Activated CD8-positive, alpha-beta T cell treated with anti-CD3 and anti-CD28 coated beads for 36 hours (primary cell): ENCODE data around the gene ZDHHC5. TPM values are rescaled to one million over a fixed set of nuclear protein-coding genes. Genes with fewer than 3 reads are reported as not detected.

Source experiments
- ATAC-seq: fragments of 200-7000 bp; cut with Tn5 transposase; one replicate; pipeline ENCODE4 v1.10.0; 2021; ENCODE audit warnings: mild to moderate bottlenecking, moderate library complexity
- CTCF ChIA-PET: fragments of 350-600 bp; sonication (Branson Sonifier 250); formaldehyde crosslinking; loops from one replicate; lab custom pipeline; 2021; ENCODE audit warnings: antibody characterized with exemption; lab: Charles Lee
- POLR2A ChIA-PET: fragments of 350-600 bp; sonication (Branson Sonifier 250); formaldehyde crosslinking; loops from one replicate; lab custom pipeline; 2021; ENCODE audit warnings: antibody characterized with exemption; lab: Charles Lee
- DNase-seq: peaks from one replicate; pipeline ENCODE4 v3.0.0-alpha.2; 2020
- H3K27ac Mint-ChIP-seq: one replicate; pipeline ENCODE4 v1.8.0; 2021; ENCODE audit warnings: mild to moderate bottlenecking, mixed read lengths
- H3K27me3 Mint-ChIP-seq: one replicate; pipeline ENCODE4 v1.8.0; 2021; ENCODE audit warnings: mixed read lengths
- H3K36me3 Mint-ChIP-seq: one replicate; pipeline ENCODE4 v1.8.0; 2021; ENCODE audit warnings: low read depth, mixed read lengths
- H3K4me1 Mint-ChIP-seq: one replicate; pipeline ENCODE4 v1.8.0; 2021; ENCODE audit warnings: low read depth, mixed read lengths
- H3K4me3 Mint-ChIP-seq: one replicate; pipeline ENCODE4 v1.8.0; 2021; ENCODE audit warnings: mild to moderate bottlenecking, moderate library complexity, mixed read lengths
- H3K9me3 Mint-ChIP-seq: one replicate; pipeline ENCODE4 v1.8.0; 2021; ENCODE audit warnings: mixed read lengths
- CTCF ChIP-seq: fragments of 200-600 bp; IDR thresholded peaks from one replicate; pipeline ENCODE4 v1.8.0; 2022; ENCODE audit warnings: antibody characterized with exemption, mild to moderate bottlenecking
- intact Hi-C: fragments of 100-400 bp; cut with micrococcal nuclease; formaldehyde crosslinking; loops from one replicate; pipeline ENCODE4 v1.10.0; 2022
- total RNA-seq, 2 experiments: library from RNA; stranded (reverse); gene quantifications; one replicate each; pipeline ENCODE4 v1.2.3, GENCODE V29; 2021

Gene ZDHHC5
- total RNA-seq, 2 experiments from 2014 or later = 53.7 to 54.8 TPM

DNA sequence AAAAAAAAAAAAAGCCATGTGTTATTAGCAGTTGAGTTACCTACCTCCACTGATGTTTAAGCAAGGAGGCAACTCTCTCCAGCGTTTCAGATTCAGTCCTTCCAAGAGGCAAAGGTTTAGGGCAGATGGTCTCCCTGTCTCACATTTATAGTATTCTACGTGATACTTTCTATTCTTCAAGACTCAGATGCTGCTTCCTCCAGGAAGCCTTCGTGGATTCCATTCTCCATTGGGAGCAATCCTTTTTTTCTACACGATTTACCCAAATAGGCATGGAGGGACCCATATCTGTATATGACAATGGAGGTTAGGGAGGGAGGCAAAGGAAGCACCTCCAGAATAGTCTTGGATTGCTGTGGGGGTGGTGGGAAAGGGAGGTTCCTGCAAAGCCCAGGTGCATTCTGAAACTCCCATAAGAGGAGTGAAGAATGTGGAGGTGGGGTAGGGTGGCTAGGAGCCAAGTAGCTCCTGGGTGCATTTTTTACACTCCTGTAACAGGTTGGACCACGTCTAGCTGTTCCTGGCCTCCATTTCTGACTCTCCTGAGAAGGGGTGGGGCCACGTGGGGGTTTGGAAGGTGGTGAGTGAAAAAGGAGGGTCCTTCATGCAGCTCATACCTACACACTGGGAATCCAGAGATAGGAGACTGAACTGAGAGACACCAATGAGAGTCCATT lies 34.4 kb upstream of the ZDHHC5 start:
- POLR2A ChIA-PET = interaction anchor here (1.1 to 1.8 kb wide), 2 partner anchors 66 to 98 kb away, joined by 4 to 6 read pairs; partner anchors contain the start of gene UBE2L6
- no peaks in the 10 kb centered on the region for H3K9me3 Mint-ChIP-seq
- H3K36me3 Mint-ChIP-seq = no peaks in the 10 kb centered on the region
- ATAC-seq = no peak
- no peak for DNase-seq
- peaks cover 31% of the 10 kb centered on the region for H3K27me3 Mint-ChIP-seq
- no peak for TF ChIP-seq CTCF
- intact Hi-C loops = no loop called here
- H3K4me3 Mint-ChIP-seq = no peak overlapping the region
- no peak overlapping the region for H3K27ac Mint-ChIP-seq
- CTCF ChIA-PET = interaction anchor here (1.1 to 1.8 kb wide), 2 partner anchors 11 to 62 kb away, joined by 3 to 11 read pairs; no protein-coding TSS in a partner anchor
- peaks cover 4% of the 10 kb centered on the region for H3K4me1 Mint-ChIP-seq

GRCh38 chr11:57634311-57634710 lies 33.6 kb upstream of the ZDHHC5 start:
- ChIA-PET POLR2A (interaction anchor here (1.1 to 1.8 kb wide), 2 partner anchors 67 to 98 kb away, joined by 4 to 6 read pairs; partner anchors contain the start of gene UBE2L6), CTCF (interaction anchor here (1.1 to 1.8 kb wide), 2 partner anchors 10 to 63 kb away, joined by 3 to 11 read pairs; no protein-coding TSS in a partner anchor)
- Mint-ChIP-seq H3K4me3 (no peak overlapping the region), H3K27me3 (peaks cover 34% of the 10 kb centered on the region), H3K36me3 (no peaks in the 10 kb centered on the region), H3K4me1 (peaks cover 9% of the 10 kb centered on the region), H3K27ac (no peak overlapping the region), H3K9me3 (no peaks in the 10 kb centered on the region)
- no peak for DNase-seq
- TF ChIP-seq CTCF = no peak
- ATAC-seq = no peak
- intact Hi-C loops = no loop called here

DNA sequence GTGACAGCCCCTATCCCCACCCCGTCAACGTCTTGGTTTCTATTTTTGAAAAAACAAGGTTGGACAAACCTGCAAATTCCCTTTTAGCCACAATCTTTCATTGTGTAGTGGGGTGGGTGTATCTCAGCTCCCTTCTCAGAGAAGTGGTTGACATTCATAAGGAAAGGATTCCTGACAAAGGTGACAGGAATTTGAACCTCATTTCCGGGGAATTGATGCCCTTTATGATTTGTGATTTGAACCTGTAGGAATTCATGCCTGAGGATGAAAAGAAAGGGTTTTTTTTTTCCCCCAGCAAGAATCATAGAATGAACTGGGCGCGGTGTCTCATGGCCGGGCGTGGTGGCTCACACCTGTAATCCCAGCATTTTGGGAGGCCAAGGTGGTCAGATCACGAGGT lies 32.7 kb upstream of the ZDHHC5 start:
- ChIA-PET POLR2A (interaction anchor here (1.8 kb wide), 1 partner anchor 68 kb away, joined by 6 read pairs; the partner anchor contains the start of gene UBE2L6), CTCF (interaction anchor here (2.0 kb wide), 1 partner anchor 9 kb away, joined by 6 read pairs; no protein-coding TSS in a partner anchor)
- no peak for TF ChIP-seq CTCF
- no peak overlapping the region for H3K27ac Mint-ChIP-seq
- DNase-seq (no peak), ATAC-seq (no peak)
- peaks cover 34% of the 10 kb centered on the region for H3K27me3 Mint-ChIP-seq
- H3K9me3 Mint-ChIP-seq = no peaks in the 10 kb centered on the region
- intact Hi-C loops = loop anchor here (5.0 kb wide), 1 partner anchor 288 kb away; no protein-coding TSS in a partner anchor
- H3K4me1 Mint-ChIP-seq = peaks cover 14% of the 10 kb centered on the region
- no peak overlapping the region for H3K4me3 Mint-ChIP-seq
- H3K36me3 Mint-ChIP-seq = no peaks in the 10 kb centered on the region

DNA sequence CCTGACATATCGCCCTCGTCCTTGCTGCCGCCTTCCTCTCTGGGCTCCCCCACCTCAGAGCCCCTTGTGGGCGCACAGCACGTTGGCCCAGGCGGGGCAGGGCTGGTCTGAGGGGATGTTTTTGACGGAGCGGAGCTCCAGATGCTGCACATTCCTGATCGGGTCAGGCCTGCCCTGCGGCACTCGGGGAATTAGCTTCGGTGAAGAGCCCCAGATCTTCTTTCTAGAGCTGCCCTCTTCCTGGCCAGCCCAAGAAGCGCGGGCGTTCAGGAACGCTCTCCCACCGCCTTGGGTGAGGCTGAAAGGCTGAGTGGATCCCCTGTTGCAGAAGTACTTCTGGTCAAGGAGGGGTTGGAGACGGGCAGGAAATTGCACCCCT lies 30.3 kb upstream of the ZDHHC5 start:
- H3K9me3 Mint-ChIP-seq = no peaks in the 10 kb centered on the region
- H3K36me3 Mint-ChIP-seq = no peaks in the 10 kb centered on the region
- ChIA-PET CTCF (interaction anchor here (1.1 to 4.5 kb wide), 2 partner anchors 69 to 110 kb away, joined by 4 to 28 read pairs; partner anchors contain the start of gene UBE2L6), POLR2A (interaction anchor here (1.3 kb wide), 1 partner anchor 64 kb away, joined by 3 read pairs; no protein-coding TSS in a partner anchor)
- no peak for TF ChIP-seq CTCF
- peaks cover 17% of the 10 kb centered on the region for H3K4me1 Mint-ChIP-seq
- ATAC-seq (no peak), DNase-seq (no peak)
- peak overlapping the region; percentile 78 for H3K4me3 Mint-ChIP-seq
- intact Hi-C loops = loop anchor here (5.0 kb wide), 1 partner anchor 290 kb away; no protein-coding TSS in a partner anchor
- no peak overlapping the region for H3K27ac Mint-ChIP-seq
- peaks cover 32% of the 10 kb centered on the region for H3K27me3 Mint-ChIP-seq
